HG03378 (cell line): ENCODE results near the gene NAPA.
A peak's percentile ranks its signal among the peaks of the same experiment; 100 is the strongest.

Experiments used
- ATAC-seq: cut with Tn5 transposase; IDR thresholded peaks from one replicate; pipeline ENCODE4 v1.9.1; 2021; ENCODE audit warnings: mild to moderate bottlenecking, moderate library complexity; ENCODE audit not compliant: unreplicated experiment

Gene NAPA

DNA sequence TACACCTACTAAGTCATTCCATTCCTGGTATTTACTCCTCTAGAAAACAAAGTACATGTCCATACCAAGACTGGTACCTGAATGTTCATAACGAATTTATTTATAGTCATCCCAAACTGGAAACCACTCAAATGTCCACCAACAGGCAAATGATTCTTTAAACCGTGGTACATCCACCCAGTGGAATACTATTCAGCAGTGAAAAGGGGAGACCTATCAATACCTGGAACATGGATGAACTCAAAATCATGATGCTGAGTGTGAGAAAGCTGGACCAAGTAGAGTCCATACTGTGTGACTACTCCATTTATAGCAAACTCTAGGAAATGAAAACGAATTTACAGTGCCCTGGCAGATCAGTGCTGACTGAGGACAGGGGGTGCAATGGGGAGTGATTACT is 11.9 kb upstream of the NAPA start:
- no peak for ATAC-seq

GRCh38 chr19:47523473-47523872 is 8.6 kb upstream of the NAPA start:
- no peak for ATAC-seq

GRCh38 chr19:47521473-47522180 is 6.8 kb upstream of the NAPA start:
- ATAC-seq: no peak

GRCh38 chr19:47520839-47521238 is 6.0 kb upstream of the NAPA start:
- no peak for ATAC-seq

GRCh38 chr19:47520343-47520806 is 5.5 kb upstream of the NAPA start:
- no peak for ATAC-seq

DNA sequence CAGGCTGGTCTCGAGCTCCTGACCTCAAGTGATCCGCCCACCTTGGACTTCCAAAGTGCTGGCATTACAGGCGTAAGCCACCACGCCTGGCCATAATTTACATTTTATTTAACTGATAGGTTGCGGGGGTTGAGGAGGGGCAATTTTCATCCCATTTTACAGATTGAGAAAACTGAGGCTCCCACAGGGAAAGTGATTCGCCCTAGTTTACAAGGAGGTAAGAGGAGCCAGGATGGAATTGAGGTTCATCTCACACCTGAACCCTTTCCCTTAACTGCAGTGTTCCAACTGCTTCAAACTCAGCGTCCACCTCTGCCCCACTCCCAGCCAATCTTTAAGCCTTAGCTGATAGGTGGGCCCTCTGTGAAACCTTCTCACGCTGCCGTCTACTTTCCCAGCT is 4.0 kb upstream of the NAPA start:
- no peak for ATAC-seq

DNA sequence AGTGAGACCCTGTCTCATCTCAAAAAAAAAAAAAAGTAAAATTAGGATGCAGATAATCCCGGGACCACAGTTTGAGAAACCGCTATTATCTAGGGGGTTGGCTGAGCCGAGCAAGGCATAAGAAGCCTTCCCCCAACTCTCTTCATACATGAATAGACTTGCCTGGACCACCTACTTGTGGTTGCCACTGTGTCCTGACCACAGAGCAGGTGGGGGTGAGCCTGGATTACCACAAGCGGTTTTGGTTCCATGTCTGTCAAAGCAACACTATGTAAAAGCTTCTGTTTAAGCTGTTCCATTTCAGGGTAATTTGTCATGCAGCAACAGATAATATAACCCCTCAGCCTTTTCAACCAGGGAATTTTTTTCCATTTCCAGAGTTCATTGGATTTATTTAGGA is 3.3 kb upstream of the NAPA start:
- ATAC-seq: peak; percentile 26

GRCh38 chr19:47514151-47514868 is 553 bp downstream of the NAPA start:
- ATAC-seq: no peak

DNA sequence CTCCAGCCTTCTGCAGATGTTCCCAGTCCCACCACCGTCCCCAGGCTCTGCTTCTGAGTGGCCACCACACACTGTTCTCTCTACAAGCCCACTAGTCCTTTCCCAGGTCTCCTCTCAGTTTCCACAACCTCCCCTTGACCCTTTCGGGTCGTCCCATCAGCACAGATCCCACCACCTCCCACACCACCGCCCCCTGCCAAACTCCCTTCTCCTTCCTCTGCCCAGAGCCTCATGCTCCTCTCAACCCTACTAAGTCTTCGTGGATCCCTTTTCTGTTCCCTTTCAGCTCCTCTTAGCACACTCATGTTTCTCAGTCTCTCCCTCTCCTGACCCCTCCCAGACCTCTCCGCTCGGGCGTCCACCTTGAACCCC is 1.9 kb downstream of the NAPA start:
- ATAC-seq: no peak

DNA sequence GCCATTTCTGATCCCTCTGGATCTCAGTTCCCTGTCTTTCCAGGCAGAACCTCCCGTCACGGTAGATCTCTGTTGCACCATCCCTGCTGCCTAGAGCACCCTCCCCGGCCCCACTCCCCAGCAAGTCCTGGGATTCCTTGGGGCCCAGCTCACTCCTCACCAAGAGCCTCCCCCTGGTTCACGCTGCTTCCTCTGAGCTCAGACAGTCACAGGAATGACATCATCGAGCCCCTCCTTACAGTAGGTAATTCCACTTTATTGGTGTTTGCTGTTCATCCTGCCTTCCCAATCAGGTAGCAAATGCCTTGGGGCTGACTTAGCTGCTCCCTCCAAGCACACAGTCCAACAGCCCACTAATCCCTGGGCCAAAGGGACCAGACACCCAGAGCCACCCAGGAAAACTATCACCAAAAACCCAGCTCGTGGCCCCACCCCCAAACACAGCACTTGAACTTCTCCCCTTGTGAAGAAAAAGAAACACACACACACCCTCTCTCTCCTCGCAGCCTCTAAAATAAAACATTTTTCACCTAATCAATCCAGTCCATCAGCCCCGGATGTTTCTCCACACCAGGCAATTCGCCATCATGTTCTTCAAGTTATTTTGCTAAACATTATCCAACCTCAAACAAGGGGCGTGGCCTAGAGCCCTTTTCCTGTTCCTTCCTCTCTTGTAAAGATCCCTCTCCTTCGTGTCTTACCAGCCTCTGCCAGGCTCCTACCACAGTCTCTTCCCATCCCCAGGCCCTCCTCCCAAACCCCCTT is 2.5 kb downstream of the NAPA start:
- ATAC-seq: no peak

GRCh38 chr19:47511681-47512080 is 3.2 kb downstream of the NAPA start:
- ATAC-seq: no peak

GRCh38 chr19:47511128-47511517 is 3.7 kb downstream of the NAPA start:
- ATAC-seq: no peak

GRCh38 chr19:47510516-47511127 is 4.2 kb downstream of the NAPA start:
- no peak for ATAC-seq

- ATAC-seq: no peak
Measured at GRCh38 chr19:47509973-47510372, 4.9 kb downstream of the NAPA start.

GRCh38 chr19:47509170-47509847 is 5.6 kb downstream of the NAPA start:
- no peak for ATAC-seq

GRCh38 chr19:47508721-47509120 is 6.1 kb downstream of the NAPA start:
- ATAC-seq: no peak

- ATAC-seq: no peak
Measured at GRCh38 chr19:47507924-47508553, 6.8 kb downstream of the NAPA start.

- no peak for ATAC-seq
Measured at GRCh38 chr19:47507012-47507411, 7.9 kb downstream of the NAPA start.

DNA sequence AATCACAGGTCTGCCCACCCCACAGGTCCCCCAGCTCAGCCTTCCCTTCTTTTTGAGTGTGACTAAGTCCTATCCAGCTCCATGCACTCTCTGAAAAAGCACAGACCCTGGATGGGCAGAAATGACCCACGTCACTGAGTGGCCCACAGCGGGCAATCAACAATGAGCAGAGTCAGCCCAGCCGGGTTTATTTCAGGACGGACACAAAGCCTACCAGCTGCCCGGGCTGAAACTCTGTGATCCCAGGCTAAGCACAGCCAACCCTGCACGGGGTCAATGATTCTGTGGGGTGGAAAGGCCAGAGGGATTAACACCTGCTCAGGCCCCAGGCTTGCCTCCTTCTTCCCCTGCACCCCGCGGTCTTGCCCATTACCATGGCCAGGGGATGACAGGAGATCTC is 8.4 kb downstream of the NAPA start:
- ATAC-seq: no peak

- no peak for ATAC-seq
Measured at GRCh38 chr19:47505506-47505905, 9.4 kb downstream of the NAPA start.

DNA sequence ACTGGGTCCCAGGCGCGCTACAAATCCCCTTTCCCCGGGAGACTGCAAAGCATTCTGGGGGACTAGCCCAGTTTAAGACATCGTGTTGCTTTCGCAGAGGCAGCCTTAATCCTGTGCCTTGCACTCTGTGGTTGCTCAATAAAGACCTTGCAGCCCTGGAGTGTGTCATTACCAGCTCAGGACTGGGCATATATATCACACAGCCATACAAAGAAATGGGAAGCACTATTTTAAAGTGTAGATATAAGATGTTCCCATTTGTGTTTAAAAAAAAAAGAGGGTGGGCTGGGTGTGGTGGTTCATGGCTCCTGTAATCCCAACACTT is 11.1 kb downstream of the NAPA start:
- no peak for ATAC-seq
